ENCODE data around the gene ERGIC3.

ERGIC3 gene

DNA sequence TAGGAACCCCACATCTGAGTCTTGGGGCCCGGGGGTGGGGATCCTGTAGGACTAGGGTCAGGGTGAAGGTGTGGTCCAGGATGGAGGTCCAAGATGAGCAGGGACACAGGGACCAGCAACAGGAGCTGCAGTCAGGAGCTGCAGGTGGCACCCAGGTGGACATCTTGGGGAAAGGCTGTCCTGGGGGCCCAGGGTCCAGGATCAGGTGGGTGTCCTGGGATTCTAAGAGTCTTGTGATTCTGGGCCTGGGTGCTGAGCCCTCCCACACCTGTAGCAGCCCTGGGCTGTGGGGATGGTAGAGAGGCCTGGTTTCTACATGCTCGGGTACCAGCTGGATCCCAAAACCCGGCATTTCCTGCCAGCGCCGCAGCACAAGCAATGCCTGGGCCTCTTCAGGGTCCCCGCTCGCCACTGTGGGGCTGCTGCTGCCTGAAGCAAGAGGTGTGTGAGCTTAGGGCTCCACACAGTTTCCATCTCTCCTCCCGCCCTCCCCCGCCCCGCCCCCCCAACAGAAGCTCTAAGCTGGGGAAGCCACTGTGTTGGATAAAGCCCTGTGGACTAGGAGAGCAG, 20.7 kb downstream of the ERGIC3 start:
- no peak for DNase-seq

DNA sequence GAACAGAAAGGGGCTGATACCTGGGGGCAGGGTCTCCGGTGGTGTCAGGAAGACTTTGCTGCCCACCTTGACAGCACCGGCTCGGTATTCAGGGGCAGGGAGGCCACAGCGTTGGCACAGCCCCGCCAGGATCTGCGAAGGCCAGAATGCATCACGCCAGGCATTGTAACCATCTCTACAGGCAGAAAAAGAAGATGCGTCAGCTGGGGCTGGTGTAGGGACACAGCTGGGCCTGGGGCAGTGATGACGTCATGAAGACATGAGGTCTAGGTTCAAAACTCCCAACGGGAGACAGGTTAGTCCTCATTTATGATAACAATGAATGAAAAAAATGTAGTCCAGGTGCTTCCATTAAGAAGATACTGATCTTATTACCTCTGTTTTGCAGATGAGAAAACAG, 22.0 kb downstream of the ERGIC3 start:
- no peak for DNase-seq

DNA sequence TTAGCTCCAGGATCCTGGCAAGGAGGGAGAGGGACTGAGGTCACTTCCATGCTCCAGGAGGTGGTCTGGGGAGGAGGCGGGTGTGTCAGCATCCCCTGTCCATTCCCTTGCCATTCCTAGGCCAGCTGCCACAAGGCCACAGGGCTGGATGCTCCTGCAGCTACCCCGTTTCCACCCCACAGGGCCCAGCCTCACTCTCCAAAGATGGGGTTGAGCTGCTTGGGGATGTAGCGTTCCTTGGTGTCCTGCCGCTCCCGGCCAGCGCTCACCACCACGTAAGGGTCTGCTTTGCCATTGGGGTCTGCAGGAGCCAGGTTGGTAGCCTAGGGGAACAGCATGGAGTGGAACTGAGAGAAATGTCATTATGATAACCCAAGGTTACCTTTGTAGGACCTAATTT, 23.0 kb downstream of the ERGIC3 start:
- no peak for DNase-seq

DNA sequence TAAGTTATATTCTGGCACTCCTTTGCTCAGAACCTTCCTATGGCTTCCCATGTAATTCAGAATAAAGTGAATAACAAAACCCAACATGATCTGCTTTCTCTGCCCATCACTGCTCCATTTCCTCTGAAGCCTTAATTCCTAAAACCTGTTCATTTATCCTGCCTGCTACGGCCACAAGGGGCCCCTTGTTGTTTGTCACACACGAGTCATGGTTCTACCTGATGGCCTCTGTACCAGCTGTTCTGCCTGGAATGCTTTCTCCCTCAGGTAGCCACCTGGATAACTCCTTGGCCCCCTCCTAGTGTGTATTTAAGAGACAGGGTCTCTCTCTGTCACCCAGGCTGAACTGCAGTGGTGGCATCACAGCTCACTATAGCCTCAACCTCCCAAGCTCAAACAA, 26.8 kb downstream of the ERGIC3 start:
- DNase-seq, result no peak

DNA sequence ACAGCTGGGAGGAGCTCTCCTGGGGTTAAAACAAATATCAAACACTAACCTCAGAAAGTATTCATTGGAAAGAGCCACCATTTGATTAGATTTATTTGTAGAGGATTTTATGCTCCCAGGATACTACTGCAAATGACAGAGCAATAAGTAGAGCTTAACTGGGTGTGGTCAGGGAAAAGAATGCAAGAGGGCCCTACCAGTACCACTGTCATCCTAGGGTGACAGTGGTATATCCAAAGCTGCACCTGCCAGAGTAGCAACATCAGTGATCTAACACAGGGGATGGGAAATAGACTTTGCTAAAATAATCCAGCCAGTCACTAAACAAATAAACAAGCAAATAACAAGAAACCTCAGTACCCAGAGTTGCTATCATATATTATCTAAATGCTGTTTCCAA, 29.7 kb downstream of the ERGIC3 start:
- no peak for DNase-seq

DNA sequence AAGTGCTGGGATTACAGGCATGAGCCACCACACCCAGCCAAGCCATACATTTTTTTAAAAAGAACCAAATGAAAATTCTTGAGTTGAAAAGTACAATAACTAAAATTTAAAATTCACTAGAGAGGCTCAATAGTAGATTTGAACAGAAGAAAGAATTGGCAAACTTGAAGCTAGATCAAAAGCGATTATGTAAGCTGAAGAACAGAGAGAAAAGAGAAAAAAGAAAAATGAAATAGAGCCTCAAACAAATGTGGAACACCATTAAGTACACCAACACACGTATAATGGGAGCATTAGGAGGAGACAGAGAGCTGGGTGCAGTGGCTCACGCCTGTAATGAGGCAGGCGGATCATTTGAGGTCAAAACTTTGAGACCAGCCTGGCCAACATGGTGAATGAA, 31.0 kb downstream of the ERGIC3 start:
- no peak for DNase-seq

DNA sequence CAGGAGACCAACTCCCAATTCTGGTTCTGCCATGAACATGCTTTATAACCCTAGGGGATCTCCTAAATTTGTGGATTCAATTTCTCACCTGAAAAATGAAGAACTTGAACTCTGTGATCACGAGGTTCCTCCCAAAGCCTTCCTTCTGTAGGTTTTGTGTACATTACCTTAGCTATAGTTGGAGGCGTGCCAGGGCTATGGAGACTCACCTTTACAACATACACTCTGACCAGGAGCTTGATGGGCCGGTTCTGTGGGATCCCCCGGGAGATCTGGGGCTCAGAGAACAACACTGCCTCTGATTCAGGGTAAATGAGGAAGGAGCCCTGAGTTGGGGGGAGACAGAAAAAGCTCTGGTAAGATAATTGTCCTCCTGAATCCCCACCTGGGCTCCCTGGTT, 34.1 kb downstream of the ERGIC3 start:
- DNase-seq, result no peak

DNA sequence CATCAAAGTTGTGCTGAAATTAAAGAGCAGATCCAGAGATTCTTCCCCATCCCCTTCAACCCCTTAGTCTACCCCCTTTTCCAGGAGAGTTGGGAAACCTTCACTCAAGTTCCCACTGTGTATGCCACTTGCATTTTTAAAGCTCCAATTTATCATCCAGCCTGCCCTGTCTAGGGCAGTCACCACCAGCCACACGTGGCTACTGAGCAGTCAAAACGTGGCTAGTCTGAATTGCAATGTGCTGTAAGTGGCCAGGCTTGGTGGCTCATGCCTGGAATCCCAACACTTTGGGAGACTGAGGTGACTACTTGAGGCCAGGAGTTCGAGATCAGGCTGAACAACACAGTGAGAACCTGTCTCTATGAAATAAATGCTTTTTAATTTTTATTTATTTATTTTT, 34.9 kb downstream of the ERGIC3 start:
- no peak for DNase-seq

DNA sequence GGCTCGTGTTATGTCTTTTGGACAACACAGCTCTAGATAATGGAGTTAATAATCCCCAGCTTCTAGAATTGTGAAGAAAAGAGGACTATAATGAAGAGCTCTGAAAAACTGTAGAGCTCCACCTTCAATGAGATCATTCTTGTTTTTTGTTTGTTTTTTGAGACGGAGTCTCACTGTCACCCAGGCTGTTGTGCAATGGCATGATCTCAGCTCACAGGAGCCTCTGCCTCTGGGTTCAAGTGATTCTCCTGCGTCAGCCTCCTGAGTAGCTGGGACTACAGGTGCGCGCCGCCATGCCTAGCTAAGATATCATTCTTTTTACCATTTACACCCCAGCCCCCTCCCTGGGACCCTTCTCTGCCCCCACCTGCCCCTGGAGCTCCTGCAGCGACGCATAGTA, 36.6 kb downstream of the ERGIC3 start:
- DNase-seq, result no peak

DNA sequence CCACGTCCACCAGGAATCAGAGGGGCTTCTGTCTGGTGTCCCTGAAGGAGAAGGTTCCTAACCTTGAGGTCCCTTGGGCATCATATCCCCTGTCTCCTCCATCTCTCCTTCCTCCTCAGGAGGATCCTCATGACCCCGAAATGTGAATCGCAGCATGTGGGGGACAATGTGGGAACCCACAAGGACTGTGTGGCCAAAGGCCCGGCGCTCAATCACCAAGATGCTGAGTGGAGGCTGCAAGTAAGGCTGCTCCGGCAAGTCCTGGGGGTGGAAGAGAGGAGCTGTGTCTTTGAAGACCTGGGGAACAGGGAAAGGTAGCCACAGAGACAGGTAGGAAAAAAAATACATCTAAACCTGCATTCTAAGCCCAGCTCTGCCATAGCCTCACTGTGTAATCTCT, 37.3 kb downstream of the ERGIC3 start:
- DNase-seq, result no peak

DNA sequence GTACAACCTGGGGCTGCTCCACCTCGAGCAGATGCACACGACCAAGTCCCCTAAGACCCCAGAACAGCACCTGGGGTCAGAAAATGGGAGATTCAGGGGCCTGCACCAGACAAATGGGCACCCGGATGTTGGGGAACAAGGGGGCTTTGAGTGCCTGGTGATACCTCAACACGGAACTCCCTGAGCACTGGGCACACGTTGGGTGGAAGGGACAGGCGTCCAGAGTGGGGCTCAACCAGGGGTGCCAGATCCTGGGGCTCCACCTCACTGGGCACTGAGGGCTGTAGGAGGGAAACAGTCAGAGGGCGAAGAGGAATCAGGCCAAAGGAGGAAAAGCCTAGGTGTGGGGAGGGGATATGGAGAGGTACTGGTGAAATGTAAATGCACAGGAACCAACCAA, 40.3 kb downstream of the ERGIC3 start:
- DNase-seq, result no peak

DNA sequence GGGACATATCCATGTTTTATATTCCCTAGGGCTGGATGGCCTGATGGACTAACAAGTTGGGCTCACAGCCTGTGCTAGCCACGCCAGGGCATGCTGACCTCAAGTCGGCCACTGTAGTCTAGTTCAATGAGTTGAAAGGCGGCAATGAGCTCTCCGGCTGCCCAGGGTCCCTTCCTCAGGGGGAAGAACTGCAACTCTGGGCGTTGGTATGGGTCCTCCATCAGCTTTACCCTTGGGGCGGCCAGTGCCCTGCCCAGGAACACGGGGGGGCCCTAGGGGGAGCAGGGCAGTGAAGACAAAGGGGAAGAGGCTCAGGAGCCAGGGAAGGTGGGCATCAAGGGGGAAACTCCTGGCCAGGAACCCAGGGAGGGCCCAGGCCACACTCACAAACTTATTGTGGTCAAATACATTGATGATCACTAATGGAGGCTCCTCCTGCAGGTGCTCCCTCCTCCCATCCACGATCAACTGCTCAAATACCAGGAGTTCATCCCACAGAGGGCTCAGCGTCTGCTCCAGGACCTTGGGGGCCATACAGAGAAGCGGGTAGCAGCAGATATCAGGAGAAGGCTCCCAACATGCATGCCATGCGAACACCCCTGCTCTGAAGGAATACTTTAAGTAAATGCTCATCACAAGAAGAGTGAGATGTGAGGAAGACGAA, 41.0 kb downstream of the ERGIC3 start:
- DNase-seq, result no peak

DNA sequence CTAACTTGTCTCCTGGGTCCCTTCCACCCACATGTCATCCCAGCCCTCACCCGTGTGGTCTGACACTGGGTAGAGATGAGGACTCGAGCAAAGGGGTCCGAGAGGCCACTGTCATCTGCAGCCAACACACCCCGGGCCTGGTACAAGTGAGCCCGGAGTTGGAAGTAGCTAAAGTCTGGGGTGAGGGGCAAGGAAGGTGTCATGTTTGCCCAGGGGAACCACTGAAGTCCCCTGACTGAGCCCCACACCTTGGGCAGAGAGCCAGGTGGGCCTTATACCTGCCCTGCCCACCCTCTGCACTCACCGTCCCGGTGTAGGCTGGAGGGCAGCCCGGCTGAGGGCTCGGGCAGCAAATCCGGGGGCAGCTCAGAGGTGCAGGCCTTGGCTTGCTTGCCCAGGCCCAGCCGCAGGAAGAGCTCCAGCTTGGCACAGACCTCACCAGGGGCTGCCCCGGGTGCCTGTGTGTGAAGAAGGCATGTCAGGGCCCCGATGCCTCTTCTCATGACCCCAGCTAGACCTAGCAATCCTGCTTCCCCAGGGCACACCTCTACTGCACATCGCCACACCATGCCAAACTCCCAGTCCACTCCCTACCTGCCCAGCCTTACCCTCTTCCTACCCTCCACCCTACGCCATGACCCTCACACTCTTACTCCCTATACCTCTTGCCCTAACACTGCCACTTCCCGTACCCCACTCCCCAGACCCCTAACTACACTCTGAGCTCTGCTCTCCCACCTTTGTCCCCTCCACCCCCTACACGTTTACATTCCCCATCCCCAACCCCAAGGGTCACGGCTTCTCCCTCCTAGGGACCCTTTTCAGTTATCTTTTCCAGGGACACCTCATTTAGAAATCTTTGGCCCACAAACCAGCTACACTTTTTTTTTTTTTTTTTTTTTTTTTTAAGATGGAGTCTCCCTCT, 42.0 kb downstream of the ERGIC3 start:
- no peak for DNase-seq

DNA sequence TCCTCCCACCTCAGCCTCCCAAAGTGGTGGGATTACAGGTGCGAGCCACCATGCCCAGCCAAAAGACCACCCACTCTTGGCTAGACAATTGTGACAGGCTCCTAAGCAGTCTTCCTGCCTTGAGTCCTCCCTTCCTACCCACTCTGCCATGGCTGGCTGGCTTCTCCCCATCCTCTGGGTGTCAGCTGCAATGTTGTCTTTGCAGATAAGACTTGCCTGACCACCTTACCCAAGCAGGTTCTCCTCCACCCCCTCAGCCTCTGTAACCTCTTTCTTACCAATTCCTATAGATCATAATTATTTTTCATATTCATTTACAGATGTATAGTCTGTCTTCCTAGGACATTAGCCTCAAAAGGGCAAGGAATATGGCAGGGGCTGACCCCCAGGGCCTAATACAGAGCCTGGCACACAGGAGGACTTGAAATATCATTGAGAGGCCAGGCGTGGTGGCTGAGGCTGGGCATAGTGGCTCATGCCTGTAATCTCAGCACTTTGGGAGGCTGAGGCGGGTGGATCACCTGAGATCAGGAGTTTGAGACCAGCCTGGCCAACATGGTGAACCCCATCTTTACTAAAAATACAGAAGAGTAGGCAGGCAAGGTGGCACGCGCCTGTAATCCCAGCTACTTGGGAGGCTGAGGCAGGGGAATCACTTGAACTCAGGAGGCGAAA, 45.0 kb downstream of the ERGIC3 start:
- DNase-seq, result no peak

DNA sequence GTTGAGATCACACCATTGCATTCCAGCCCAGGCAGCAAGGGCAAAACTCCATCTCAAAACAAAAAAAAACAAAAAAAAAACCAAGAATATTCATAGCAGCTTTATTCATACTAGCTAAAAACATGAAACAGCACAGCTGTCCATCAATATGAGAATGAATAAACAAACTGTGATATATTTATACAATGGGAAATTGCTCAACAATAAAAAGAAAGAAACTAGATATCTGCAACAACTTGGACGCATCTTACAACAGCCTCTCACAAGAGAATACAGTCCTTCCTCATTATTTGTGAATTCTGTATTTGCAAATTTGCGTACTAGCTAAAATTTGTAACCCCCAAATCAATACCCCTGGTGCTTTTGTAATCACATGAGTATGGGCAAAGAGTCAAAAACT, 45.6 kb downstream of the ERGIC3 start:
- no peak for DNase-seq

DNA sequence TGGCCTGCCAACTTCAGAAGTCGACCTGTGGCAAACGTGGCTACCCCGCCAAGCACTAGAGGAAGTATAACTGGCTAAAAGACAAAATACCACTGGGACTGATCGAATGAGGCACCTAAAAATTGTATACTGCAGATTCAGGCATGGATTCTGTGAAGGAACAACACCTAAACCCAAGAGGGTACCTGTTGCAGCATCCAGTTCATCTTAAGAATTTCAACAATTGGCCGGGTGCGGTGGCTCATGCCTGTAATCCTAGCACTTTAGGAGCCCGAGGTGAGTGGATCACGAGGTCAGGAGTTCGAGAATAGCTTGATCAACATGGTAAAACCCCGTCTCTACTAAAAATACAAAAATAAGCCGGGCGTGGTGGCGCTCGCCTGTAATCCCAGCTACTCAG, 46.5 kb downstream of the ERGIC3 start:
- DNase-seq, result no peak

DNA sequence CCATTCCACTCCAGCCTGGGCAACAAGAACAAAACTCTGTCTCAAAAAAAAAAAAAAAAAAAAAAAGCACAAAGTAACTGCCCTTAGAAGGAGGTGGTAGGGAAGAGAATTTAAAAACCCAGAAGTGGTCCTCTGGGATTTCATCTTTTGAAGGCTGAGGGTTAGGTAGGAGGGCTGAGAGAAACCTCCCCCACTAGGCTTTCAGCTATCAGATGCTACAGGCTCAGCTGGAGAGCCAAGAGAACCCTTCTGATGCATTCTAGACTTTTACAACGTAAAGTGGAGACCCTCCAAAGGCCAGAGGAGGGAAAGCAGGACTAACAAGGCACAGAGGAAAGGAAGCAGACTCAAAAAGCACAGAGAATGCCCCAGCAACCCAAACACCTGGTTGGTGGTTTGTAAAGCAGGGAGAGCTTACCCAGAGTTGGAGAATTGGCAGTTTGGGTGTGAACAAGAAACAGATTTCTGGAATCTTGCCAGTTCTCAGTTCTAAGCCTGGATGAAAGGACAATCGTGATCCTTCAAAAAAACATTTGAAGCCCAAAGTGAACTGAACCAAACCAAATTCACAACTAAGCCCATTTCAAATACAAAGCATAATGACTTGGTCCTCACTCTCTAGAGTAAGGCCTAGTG, 50.6 kb downstream of the ERGIC3 start:
- no peak for DNase-seq

DNA sequence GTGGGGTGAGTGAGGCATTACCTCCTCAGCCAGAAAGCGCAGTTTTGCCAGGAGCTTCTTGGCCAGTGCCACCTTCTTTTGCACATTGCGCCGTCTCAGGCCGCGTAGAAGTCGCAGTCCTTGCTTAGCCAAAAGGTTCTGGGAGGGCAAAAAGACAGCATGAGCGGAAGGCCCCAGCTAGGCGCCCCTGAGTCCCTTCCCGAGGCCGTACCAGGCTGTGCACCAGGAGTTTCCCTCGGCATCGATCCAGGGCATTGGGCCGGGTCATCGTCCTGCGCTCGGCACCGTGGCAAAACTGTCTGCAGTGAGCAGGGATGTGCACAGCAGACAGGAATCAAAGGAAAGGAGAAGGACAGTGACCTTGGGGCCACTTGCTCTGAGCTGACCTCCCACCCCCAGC, 53.6 kb downstream of the ERGIC3 start:
- no peak for DNase-seq

DNA sequence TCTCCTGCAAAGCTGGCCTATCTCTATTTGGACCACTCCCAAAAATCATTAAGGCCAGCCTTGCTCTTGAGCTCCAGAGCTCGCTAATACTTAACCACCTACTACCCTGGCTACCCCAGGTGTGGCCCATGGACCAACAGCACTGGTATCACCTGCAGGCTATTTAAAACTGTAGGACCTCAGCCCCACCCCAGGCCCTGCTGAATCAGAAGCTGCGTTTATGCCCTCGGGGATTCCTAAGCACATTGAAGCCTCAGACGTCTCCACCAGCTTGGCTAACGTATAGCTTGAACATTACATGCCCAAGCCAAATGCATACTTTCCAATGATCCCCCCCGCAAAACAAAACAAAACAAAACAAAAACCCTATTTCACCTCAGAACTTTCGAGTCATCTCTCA, 54.0 kb downstream of the ERGIC3 start:
- DNase-seq, result no peak

DNA sequence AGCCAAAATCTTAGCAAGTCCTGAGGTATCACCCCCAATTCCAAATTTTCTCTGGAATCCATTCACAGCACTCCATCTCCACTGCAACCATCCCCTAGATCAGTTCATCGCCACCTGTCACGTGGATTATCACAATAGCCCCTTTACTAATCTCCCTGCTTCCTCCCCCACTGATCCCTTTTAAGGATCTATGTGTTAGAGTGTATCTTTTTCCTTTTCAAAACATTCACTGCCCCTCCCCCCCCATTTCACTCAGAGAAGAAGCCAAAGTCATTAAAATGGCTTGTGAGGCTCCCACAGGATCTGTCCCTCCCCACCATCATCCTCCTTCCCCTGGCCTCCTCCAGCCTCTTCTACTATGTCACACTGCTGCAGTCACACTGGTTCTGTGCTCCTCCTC, 55.3 kb downstream of the ERGIC3 start:
- no peak for DNase-seq

DNA sequence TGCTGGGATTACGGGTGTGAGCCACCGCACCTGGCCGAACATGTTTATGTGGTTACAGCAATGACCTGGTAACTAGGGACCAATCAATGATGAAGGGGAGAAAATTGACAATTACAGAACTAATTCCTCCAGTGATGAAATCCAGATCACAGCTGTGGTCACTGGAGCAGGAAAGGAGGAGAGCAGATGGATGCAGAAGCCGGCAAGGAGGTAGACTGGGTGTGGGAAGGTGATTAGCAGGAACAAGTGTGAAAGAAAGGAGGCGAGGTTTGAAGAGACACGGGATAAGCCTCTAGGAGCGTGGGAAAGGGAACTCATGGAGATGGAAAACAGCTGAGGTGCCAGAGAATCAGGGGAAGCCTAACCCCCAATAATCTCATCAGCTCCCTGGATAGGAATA, 56.6 kb downstream of the ERGIC3 start:
- DNase-seq, result no peak

DNA sequence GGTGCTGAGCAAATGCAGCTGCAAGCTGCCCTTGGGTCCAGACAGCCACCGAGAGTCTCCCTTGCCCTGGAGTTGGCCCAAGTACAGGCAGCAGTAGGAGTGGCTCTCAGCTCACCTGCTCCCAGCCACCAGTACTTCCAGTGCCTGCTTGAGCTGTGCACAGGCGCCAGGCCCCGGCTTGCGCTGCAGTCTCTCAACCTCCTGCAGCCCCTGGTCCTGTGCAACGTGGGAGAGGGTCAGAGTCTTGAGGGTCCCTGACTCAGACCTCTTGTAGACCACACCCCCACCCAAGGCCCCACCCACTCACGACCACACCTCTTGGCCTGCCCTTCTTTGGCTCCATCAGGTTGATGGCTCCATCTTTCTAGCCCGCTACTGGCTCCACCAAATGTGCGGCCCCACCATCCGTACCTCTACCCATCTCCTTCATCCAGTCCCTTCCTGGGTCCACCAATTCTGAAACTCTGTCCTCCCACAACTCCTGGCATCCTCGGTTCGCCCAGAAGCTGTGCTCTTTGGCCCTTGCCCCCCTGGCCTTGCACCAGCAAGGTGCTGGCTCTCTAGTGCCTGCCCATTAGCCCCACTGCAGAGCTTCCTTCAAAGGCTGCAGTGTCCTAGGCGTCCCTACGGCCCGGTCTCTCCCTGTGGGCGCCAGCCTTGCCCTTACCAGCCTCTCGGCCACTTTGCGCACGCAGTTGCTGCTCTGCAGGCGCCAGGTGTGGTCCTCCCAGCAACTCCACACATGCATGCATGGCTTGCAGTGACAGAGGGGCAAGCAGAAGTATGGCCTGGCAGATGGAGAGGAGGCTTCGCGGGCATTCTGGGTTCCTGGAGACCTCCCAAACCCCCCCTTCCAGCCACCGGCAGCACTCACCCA, 57.3 kb downstream of the ERGIC3 start:
- no peak for DNase-seq

Measured in T-helper 1 cell (primary cell).